Ishikawa (cell line): ENCODE data around the gene C1GALT1.

Experiments
- CEBPB ChIP-seq: IDR thresholded peaks from 2 replicates; pipeline ENCODE4 v1.6.1; 2012
- CREB1 ChIP-seq: IDR thresholded peaks from 2 replicates; pipeline ENCODE4 v1.6.1; 2012; ENCODE audit warnings: low read depth
- EGR1 ChIP-seq: IDR thresholded peaks from 2 replicates; pipeline ENCODE4 v1.6.1; 2012
- EP300 ChIP-seq: IDR thresholded peaks from 2 replicates; pipeline ENCODE4 v1.6.1; 2012; ENCODE audit warnings: borderline replicate concordance
- FOXM1 ChIP-seq: IDR thresholded peaks from 2 replicates; pipeline ENCODE4 v1.6.1; 2012; ENCODE audit warnings: low read depth, borderline replicate concordance
- NFIC ChIP-seq: IDR thresholded peaks from 2 replicates; pipeline ENCODE4 v1.6.1; 2012
- RAD21 ChIP-seq: IDR thresholded peaks from 2 replicates; pipeline ENCODE4 v1.6.1; 2012; ENCODE audit warnings: low read depth
- TAF1 ChIP-seq: IDR thresholded peaks from 2 replicates; pipeline ENCODE4 v1.6.1; 2012; ENCODE audit warnings: low read depth, mild to moderate bottlenecking
- TCF12 ChIP-seq: IDR thresholded peaks from 2 replicates; pipeline ENCODE4 v1.6.1; 2012; ENCODE audit warnings: low read depth
- TEAD4 ChIP-seq: IDR thresholded peaks from 2 replicates; pipeline ENCODE4 v1.6.1; 2012
- YY1 ChIP-seq: IDR thresholded peaks from 2 replicates; pipeline ENCODE4 v1.6.1; 2012; ENCODE audit warnings: low read depth
- ZBTB7A ChIP-seq: IDR thresholded peaks from 2 replicates; pipeline ENCODE4 v1.6.1; 2012; ENCODE audit warnings: low read depth
- TF ChIP-seq, protein P1 (sequence below): IDR thresholded peaks from 2 replicates; pipeline ENCODE4 v1.6.1; 2012
- TF ChIP-seq, protein P2 (sequence below): IDR thresholded peaks from 2 replicates; pipeline ENCODE4 v1.6.1; 2012; ENCODE audit warnings: low read depth, mild to moderate bottlenecking
- TF ChIP-seq, protein P3 (sequence below): IDR thresholded peaks from 2 replicates; pipeline ENCODE4 v1.6.1; 2012

Gene C1GALT1

DNA sequence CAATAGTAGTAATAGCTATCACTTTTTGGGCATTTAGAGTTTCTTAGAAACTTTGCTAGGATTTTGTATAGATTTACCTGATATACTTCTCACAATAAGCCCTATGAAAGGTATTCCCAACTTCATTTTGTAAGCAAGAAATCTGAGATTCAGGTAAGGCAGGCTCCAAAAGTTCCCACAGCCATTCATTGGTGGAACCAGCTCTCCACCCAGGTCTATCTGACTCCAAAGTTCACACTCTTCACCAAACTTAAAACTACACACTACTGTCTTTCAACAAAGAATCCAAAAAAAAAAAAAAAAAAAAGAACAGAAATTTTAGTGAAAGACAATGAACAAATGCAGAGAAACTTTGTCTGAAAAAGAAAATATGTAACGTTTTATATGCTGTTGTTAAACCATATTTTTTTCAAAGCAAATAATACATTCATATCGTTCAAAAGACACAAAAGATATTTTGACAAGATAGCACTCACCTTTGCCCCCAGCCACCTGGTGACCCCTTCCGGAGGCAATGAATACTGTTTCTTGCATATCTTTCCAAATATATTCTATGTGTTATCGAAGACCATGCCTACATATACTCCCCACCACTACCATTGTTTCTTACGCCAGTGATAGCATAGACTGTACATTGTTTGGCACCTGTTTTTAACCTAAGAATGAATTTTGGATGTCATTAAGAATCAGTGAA lies 108.2 kb downstream of the C1GALT1 start:
- no peak for TF ChIP-seq EGR1
- TF ChIP-seq CREB1, result no peak
- no peak for TF ChIP-seq EP300

DNA sequence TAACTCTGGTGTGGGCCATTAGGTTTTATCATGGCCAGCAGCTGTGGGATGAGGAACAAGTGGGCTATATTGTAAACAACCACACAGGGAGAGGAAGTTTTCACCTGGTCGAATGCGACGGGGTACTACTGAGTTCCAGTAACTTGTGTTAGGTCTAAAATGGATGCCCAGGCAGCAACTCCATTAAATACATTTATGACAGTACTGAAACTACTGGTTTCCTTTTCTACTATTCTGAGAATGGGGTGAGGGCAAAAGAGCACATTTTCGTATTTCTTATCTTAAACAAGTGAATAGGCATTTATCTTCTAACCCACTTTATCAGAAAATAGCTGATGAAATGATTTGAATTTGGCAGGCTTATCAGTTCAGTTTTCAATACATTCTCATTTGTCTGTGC lies 109.7 kb downstream of the C1GALT1 start:
- TF ChIP-seq, protein P1, sequence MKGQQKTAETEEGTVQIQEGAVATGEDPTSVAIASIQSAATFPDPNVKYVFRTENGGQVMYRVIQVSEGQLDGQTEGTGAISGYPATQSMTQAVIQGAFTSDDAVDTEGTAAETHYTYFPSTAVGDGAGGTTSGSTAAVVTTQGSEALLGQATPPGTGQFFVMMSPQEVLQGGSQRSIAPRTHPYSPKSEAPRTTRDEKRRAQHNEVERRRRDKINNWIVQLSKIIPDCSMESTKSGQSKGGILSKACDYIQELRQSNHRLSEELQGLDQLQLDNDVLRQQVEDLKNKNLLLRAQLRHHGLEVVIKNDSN, result no peak
- TF ChIP-seq NFIC (no peak), YY1 (no peak), EP300 (no peak), ZBTB7A (no peak), RAD21 (no peak), CEBPB (no peak), TCF12 (no peak), TAF1 (no peak), EGR1 (no peak), FOXM1 (no peak), TEAD4 (no peak), CREB1 (no peak)
- TF ChIP-seq, protein P2, sequence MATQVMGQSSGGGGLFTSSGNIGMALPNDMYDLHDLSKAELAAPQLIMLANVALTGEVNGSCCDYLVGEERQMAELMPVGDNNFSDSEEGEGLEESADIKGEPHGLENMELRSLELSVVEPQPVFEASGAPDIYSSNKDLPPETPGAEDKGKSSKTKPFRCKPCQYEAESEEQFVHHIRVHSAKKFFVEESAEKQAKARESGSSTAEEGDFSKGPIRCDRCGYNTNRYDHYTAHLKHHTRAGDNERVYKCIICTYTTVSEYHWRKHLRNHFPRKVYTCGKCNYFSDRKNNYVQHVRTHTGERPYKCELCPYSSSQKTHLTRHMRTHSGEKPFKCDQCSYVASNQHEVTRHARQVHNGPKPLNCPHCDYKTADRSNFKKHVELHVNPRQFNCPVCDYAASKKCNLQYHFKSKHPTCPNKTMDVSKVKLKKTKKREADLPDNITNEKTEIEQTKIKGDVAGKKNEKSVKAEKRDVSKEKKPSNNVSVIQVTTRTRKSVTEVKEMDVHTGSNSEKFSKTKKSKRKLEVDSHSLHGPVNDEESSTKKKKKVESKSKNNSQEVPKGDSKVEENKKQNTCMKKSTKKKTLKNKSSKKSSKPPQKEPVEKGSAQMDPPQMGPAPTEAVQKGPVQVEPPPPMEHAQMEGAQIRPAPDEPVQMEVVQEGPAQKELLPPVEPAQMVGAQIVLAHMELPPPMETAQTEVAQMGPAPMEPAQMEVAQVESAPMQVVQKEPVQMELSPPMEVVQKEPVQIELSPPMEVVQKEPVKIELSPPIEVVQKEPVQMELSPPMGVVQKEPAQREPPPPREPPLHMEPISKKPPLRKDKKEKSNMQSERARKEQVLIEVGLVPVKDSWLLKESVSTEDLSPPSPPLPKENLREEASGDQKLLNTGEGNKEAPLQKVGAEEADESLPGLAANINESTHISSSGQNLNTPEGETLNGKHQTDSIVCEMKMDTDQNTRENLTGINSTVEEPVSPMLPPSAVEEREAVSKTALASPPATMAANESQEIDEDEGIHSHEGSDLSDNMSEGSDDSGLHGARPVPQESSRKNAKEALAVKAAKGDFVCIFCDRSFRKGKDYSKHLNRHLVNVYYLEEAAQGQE, result no peak
- TF ChIP-seq, protein P3, sequence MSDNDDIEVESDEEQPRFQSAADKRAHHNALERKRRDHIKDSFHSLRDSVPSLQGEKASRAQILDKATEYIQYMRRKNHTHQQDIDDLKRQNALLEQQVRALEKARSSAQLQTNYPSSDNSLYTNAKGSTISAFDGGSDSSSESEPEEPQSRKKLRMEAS, result no peak

DNA sequence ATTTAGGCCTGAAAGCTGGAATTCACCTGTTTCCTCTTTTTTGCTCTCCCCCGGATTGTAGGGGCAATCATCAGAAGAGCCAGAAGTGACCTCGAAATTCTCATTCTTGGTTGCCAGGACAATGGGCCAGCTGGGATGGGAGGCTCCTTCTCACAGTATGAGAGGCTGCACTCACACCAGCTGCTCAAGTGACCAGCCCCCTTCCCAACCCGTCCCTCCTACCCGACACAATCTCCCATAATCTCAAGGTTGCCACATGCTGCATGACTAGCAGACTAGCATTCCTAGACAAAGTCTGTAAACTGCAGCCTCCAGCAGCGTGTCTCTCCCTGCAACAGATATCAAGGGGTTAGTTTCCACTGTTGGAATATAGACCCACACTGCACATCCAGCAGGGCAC lies 110.3 kb downstream of the C1GALT1 start:
- TF ChIP-seq CREB1 (no peak), TCF12 (no peak), ZBTB7A (no peak)
- TF ChIP-seq, protein P3, result no peak
- TF ChIP-seq, protein P1, result no peak

DNA sequence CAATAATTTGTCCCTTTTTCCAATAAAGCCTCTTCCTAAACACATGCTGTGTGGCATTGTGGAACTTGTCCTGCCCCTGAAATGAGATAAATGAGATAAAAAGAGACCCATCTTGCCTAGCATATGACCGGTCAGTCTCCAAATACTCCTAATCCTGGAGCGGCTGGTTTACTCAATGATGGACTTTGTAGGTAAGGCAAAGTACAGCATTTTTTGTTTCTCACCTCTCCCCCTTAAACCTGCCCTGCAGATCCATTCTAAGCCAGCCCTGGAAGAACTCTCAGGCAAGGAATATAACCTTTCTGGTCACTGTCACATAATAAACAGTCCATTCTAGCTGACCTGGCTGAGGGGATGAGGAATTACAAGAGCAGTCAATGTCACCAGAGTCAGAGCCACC lies 110.7 kb downstream of the C1GALT1 start:
- TF ChIP-seq, protein P1, result no peak
- no peak for TF ChIP-seq EGR1
- no peak for TF ChIP-seq FOXM1
- TF ChIP-seq CEBPB, result no peak
- TF ChIP-seq, protein P2, result no peak
- TF ChIP-seq TEAD4, result no peak
- no peak for TF ChIP-seq NFIC
- TF ChIP-seq TCF12, result no peak
- no peak for TF ChIP-seq CREB1
- TF ChIP-seq YY1, result no peak
- no peak for TF ChIP-seq RAD21
- no peak for TF ChIP-seq TAF1

DNA sequence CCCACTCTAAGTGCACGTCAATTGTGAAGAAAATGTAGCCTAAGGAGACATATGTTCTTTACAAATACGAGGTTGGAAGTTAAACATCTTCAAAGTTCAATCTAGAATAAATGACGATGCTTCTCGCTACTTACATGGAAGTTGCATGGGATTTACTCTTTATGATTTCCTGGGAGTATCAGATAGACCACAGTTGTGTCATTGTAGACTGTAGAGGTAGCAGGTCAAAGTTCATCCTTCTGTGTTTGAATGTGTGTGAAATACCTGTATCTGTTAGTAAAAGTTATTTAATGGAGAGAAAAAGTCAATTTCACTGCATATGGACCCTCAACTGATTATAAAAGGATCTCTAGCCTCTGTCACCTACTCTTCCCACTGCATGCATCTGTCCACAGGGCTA lies 112.6 kb downstream of the C1GALT1 start:
- TF ChIP-seq TAF1, result no peak
- TF ChIP-seq CEBPB, result no peak
- TF ChIP-seq, protein P2, result no peak
- TF ChIP-seq FOXM1, result no peak
